HG03571 (cell line): ENCODE results near the gene FMN1.

Experiments
- ATAC-seq: cut with Tn5 transposase; IDR thresholded peaks from one replicate; pipeline ENCODE4 v1.9.1; 2021; ENCODE audit not compliant: unreplicated experiment

FMN1 gene

DNA sequence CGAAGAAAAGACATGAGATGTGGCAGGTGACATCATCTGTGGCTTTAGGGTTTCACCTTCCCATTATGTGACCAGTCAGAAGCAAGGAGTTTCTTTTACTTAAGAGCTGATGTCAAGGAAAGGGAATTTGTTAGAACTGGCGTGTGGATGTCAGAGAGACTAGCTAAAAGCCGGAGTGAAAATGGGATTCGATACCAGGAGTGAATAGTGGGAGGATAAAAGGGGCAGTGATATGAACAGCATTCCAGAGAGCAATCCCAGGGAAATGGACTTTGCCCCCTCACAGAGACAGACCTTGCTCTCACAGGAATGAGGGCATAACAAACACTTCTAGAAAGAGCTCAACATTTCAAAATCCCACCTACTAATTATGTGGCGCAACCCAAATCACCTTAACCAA is 5.9 kb upstream of the FMN1 start:
- ATAC-seq, result no peak

DNA sequence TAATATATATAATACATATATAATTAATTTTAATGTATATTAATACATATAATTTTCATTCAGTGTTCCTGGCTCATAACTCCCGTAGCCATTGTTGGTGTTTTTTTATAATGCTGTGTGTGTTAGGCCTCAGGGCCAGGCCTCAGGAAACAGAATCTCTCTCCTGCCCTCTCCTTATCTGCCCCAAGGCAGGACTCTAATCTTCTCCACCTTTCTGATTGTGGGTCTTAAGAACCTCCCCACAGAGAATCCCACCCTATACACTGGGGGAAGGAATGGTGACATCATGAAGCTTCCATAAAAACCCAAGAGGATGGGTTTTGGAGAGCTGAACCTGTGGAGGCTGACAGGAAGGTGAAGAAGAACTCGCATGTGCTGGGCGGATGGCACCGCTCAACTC is 4.0 kb upstream of the FMN1 start:
- ATAC-seq, result no peak

DNA sequence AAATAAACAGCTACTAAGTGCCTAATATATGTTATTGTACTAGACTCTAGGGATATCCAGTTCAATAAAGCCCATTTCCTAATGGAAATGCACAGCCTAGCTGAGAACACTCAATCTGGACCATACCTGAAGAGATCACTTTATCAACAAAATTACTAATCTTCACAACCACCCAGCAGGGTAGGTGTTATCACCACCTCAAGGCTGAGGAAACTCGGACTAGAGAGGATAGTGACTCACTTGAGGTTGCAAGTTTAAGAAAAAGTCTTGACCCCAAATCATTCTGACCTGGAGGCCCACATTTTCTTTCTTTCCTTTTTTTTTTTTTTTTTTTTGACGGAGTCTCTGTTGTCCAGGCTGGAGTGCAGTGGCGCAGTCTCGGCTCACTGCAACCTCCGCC is 3.1 kb upstream of the FMN1 start:
- no peak for ATAC-seq

DNA sequence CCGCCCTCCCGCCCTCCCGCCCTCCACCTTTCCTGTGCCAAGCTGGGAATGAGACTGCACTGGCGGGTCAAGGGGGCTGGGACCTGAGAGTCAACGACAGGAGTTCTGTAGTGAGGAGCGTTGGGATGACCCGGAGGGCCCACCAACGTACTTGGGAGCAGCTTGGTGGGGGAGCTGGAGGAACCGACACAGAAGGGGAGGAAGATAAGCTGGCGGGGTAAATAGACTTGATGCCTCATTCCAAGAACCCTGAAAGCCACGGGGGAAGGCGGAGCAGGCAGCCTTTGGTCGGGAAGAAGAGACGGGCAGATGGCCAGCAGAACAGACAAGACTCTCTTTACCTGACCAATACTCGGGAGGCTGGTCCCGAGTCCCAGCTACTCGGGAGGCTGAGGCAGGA is 277 bp downstream of the FMN1 start:
- ATAC-seq, result no peak

GRCh38 chr15:33191591-33191990 is 2.9 kb downstream of the FMN1 start:
- ATAC-seq, result no peak

GRCh38 chr15:33190539-33190938 is 4.0 kb downstream of the FMN1 start:
- no peak for ATAC-seq

DNA sequence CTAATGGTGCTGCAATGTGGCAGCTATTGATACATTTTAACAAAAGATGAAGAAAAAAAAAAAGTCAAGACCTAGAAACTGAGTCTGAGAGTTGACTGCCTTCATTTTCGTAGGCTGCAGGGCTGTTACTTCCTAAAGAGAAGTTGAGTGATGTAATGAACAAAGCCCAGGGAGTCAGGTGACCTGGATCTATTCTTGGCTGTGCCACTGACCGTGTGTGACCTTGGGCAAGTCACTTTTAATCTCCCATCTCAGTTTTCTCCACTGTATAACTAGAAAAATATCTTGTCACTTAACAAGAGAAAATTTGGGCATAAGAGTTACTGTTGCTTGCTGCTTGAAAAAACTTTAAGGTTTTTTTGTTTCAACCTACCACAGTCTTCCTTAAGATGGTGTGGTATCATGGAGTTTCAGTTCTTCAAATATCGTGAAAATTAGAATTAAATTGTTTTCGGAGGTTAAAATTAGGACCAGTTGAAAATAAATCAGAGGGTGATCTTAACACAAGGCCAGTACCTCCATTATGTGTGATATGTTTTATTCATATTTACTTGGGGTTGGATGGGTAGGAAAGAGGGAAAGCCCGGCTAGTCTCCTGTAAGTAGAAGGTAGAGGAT is 5.8 kb downstream of the FMN1 start:
- ATAC-seq, result no peak

DNA sequence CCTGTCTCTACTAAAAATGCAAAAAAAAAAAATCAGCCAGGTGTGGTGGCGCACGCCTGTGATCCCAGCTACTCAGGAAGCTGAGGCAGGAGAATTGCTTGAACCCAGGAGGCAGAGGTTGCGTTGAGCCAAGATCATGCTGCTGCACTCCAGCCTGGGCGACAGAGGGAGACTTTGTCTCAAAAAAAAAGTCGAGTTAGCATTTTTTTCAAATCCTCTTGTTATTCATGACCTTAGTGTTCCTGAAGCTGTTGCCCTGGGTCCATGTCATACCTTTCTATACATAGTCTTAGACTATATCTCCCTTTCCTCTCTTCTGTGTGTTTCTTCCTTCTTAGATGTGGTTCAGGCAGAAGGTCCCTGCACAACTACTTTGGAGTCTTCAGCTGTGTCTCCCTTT is 6.4 kb downstream of the FMN1 start:
- ATAC-seq, result no peak

GRCh38 chr15:33183334-33183733 is 11.2 kb downstream of the FMN1 start:
- ATAC-seq, result no peak

GRCh38 chr15:33182926-33183325 is 11.6 kb downstream of the FMN1 start:
- ATAC-seq, result no peak

DNA sequence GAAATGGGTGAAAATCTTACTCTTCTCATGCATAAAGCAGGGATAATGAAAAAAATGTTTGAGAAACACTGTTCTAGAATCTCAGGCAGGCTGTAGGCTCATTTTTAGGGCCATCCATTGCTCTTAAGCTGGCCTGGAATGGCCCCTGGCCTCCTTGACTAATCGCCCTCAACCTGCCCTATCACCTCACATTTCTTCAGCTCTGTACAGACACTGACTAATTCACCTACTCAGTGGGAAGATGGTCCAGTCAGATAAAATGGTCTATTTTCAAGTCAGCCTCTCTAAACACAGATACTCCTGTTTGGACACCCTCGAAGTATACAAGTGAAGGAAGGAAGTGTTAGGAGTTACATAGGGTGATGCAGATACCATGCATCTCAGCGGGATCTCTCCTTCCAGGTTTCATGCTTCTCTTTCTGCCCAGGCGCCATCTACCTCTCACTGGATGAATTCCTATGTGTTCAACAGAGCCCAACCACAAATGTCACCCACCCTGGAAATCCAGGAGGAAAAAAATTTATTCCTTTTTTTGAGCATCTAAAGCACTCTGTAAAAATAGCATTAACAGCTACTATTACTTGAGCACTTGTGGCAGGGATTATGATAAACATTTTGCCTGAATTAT is 12.1 kb downstream of the FMN1 start:
- ATAC-seq, result no peak

GRCh38 chr15:33179874-33180273 is 14.6 kb downstream of the FMN1 start:
- no peak for ATAC-seq

DNA sequence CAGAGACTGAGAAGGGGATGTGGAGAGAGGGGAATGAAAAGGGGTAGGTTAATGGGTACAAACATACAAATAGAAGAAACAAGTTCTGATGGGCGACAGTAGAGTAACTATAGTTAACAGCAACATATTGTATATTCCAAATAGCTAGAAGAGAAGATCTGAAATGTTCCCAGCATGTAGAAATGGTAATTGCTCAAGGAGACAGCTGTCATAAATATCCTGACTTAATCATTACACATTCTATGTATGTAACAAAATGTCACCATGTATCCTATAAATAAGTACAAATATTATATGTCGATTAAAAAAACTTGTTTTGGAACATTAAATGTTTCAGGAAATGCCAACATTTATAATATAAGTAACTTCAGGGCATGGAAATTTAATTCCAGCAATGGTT is 23.3 kb downstream of the FMN1 start:
- ATAC-seq, result no peak

DNA sequence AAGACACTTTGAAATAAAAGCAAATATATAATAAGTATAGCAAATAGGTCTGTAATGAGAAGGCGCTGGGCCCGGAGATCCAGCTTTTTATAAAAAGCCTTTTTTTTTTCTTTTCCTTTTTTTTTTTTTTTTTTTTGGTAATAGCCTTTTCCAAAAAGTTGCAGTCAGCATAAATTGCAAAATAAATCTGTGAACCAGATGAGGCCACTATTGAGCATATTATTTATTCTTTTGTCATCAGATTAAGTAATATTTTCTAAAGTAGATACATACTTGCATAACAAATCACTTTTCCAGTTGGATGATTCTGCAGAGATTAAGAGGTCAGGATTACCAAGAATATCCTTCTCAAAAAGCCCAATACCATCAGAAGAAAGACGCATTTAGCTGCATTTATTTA is 24.9 kb downstream of the FMN1 start:
- ATAC-seq, result no peak

DNA sequence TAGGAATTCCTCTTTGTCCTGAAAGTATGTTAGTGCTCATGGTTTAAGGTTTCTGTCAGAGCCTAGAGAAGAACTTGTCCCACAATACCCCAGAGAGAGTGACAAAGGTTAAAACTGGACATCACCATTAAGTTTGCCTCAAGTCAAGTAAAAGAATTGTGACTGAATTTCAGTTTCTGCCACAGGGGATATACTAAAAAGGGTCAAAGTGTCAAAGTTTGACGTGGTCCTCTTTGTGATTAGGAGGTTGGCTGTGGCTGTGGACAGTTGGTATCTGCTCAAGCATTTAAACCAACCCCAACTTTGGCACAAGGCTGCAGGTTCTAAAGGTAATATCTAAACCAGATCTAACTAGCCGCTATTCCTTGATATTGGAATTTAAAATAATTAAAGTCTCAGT is 26.1 kb downstream of the FMN1 start:
- no peak for ATAC-seq

- ATAC-seq, result no peak
Observed at GRCh38 chr15:33163816-33164215, 30.7 kb downstream of the FMN1 start.

GRCh38 chr15:33161209-33161608 is 33.3 kb downstream of the FMN1 start:
- ATAC-seq, result no peak

DNA sequence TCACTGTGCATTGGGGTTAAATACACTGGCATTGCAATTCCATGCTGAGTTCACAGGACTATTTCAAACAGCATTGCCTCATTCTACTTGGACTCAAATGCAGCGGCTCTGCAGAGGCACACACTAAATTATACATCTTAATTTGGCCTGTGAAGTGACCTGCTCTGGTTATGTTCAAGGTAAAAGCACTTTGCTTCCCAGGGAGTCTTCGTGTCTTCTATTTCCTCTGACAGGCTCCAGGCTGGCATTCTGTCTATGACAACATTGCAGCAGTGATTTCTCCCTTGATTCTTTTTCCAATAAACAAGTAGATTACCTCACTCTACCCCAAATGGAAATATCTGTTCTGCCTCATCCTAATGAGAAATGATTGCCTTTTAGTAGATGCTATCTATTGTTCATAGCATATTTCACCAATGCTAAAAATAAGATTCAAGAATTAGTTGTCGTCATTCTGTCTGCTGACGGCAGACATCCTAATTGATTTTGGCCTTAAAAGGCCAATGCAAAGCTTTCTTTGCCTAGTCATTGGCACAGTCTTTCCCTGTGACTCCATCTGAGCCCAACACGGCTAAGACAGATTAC is 33.8 kb downstream of the FMN1 start:
- no peak for ATAC-seq

- ATAC-seq, result no peak
Observed at GRCh38 chr15:33159726-33160453, 34.6 kb downstream of the FMN1 start.

DNA sequence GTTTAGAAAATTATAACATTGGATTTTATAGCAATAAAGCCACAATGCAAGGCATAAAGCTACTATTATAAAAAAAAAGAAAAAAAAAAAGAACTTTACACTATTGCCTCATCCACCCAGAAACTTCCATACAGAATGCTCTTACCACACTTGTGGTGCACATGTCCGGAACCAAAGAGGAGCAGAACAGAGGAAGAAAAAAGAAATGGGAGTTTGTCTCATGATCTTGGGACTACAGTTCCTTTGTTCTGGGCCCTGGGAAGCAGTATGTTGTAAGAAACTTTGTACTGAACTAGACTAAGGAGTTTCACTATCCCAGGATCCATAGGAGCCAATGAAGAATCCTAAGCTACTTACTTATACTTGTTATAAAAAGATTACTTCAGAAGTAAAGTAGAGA is 36.1 kb downstream of the FMN1 start:
- ATAC-seq, result no peak

- ATAC-seq, result no peak
Observed at GRCh38 chr15:33157371-33158037, 37.0 kb downstream of the FMN1 start.
